Panc1 (cell line): ENCODE measurements around the gene PAX3. TPM values are rescaled to one million over a fixed set of nuclear protein-coding genes. Genes with fewer than 3 reads are reported as not detected.

Source experiments
- ATAC-seq: fragments of 200-7000 bp; cut with Tn5 transposase; 2 replicates; pipeline ENCODE4 v1.9.1; 2020; ENCODE audit warnings: mild to moderate bottlenecking, moderate library complexity
- BruUV-seq: library from RNA; stranded (reverse); fragments of 400-500 nt; replicated peaks from 2 replicates; lab custom pipeline; 2021; lab: Mats Ljungman, UMichigan
- CTCF ChIA-PET: fragments of 300-600 bp; sonication (Branson Sonifier 250); formaldehyde crosslinking; loops from one replicate; lab custom pipeline; 2022; ENCODE audit warnings: antibody characterized with exemption; lab: Charles Lee
- POLR2A ChIA-PET: fragments of 300-600 bp; sonication (Branson Sonifier 250); formaldehyde crosslinking; loops from one replicate; lab custom pipeline; 2022; ENCODE audit warnings: antibody characterized with exemption; lab: Charles Lee
- DNase-seq: peaks from one replicate; pipeline ENCODE4 v3.0.0-alpha.2; 2010; ENCODE audit warnings: low read depth, low spot score
- H3K27ac ChIP-seq: 2 replicates; pipeline ENCODE4 v1.5.1; 2011; ENCODE audit warnings: mild to moderate bottlenecking, low read length, inconsistent platforms
- H3K27me3 ChIP-seq: fragments of 200-500 bp; sonication (Bioruptor generic); 2 replicates; pipeline ENCODE4 v1.6.0; 2014; ENCODE audit warnings: low read length, inconsistent platforms; ENCODE audit not compliant: control insufficient read depth, insufficient read depth
- H3K36me3 ChIP-seq: fragments of 200-500 bp; sonication (Bioruptor generic); 2 replicates; pipeline ENCODE4 v1.5.1; 2014; ENCODE audit warnings: inconsistent platforms, mild to moderate bottlenecking, low read length, moderate library complexity; ENCODE audit not compliant: control insufficient read depth, insufficient read depth
- H3K4me1 ChIP-seq: 2 replicates; pipeline ENCODE4 v1.5.1; 2011; ENCODE audit warnings: inconsistent platforms, mild to moderate bottlenecking, low read length, moderate library complexity; ENCODE audit not compliant: control insufficient read depth, insufficient read depth
- H3K4me3 ChIP-seq, 2 experiments: 2 replicates each; pipeline ENCODE4 v1.5.1; 2011 to 2012; ENCODE audit warnings: low read depth in 2 of 2, low read length in 2 of 2, mild to moderate bottlenecking in 2 of 2, inconsistent platforms in 1 of 2, moderate library complexity in 1 of 2
- H3K9me3 ChIP-seq: fragments of 200-500 bp; sonication (Bioruptor generic); 2 replicates; pipeline ENCODE4 v1.5.1; 2014; ENCODE audit warnings: low read depth, mild to moderate bottlenecking, inconsistent platforms, low read length, moderate library complexity; ENCODE audit not compliant: control insufficient read depth, insufficient read depth
- POLR2AphosphoS5 ChIP-seq: IDR thresholded peaks from 2 replicates; pipeline ENCODE4 v1.6.1; 2012; ENCODE audit warnings: mild to moderate bottlenecking, low read depth, low read length, moderate library complexity
- SIN3A ChIP-seq: IDR thresholded peaks from 2 replicates; pipeline ENCODE4 v1.6.1; 2012; ENCODE audit warnings: low read depth, mild to moderate bottlenecking, low read length, moderate library complexity, borderline replicate concordance; ENCODE audit not compliant: insufficient read depth
- TCF7L2 ChIP-seq: IDR thresholded peaks from 2 replicates; pipeline ENCODE4 v1.6.1; 2011; ENCODE audit warnings: mild to moderate bottlenecking, low read depth, low read length, inconsistent platforms
- in situ Hi-C: cut with HindIII; loops from 2 replicates; pipeline ENCODE4 v1.10.0; 2016; ENCODE audit warnings: low sequenced_read_pairs, low pct_unique_long_range_greater_than_20kb
- intact Hi-C: fragments of 100-400 bp; cut with micrococcal nuclease; formaldehyde crosslinking; loops from one replicate; pipeline ENCODE4 v1.10.0; 2022; ENCODE audit not compliant: unreplicated experiment
- total RNA-seq: library from RNA; stranded (reverse); gene quantifications from one replicate; pipeline ENCODE4 v1.2.1, GENCODE V29; 2021; ENCODE audit not compliant: unreplicated experiment
- TF ChIP-seq, protein P1 (sequence below), 2 experiments: IDR thresholded peaks; 2 replicates each; pipeline ENCODE4 v1.6.1; 2011 to 2012; ENCODE audit warnings: low read depth in 2 of 2, control low read depth in 1 of 2, low read length in 1 of 2, mild to moderate bottlenecking in 1 of 2, moderate library complexity in 1 of 2; ENCODE audit not compliant: insufficient read depth in 1 of 2
- TF ChIP-seq, protein P2 (sequence below): fragments of 450-650 bp; IDR thresholded peaks from 2 replicates; pipeline ENCODE4 v1.5.1; 2017; ENCODE audit warnings: mild to moderate bottlenecking

The PAX3 gene
- total RNA-seq, 1 experiment from 2014 or later = not detected

DNA sequence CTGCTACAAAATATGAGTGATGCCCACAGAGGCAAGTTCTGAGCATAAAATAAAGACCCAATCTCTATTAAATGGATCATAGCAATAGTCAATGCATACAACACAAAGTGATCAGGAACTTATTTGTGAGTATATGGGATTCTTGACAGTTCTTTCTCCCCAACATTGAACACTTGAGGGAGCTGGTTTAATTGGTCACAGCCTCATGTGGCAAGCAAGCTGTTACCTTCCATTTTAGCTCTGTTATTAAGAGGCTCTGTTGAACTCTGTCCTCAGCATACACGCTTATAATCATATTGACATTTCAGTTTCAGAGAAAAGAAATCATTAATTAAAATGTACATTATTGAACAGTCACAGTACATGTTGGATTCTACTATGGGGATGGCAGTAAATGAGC lies 37.6 kb upstream of the PAX3 start:
- ChIA-PET POLR2A (no interaction called here), CTCF (no interaction called here)
- Histone ChIP-seq H3K36me3 (no peaks in the 10 kb centered on the region), H3K27me3 (no peaks in the 10 kb centered on the region), H3K4me3 (no peak overlapping the region), H3K9me3 (no peaks in the 10 kb centered on the region), H3K4me1 (no peaks in the 10 kb centered on the region), H3K27ac (no peak overlapping the region)
- intact Hi-C loops = no loop called here
- in situ Hi-C loops = no loop called here
- TF ChIP-seq POLR2AphosphoS5 (no peak), SIN3A (no peak), TCF7L2 (no peak)
- TF ChIP-seq, protein P1, sequence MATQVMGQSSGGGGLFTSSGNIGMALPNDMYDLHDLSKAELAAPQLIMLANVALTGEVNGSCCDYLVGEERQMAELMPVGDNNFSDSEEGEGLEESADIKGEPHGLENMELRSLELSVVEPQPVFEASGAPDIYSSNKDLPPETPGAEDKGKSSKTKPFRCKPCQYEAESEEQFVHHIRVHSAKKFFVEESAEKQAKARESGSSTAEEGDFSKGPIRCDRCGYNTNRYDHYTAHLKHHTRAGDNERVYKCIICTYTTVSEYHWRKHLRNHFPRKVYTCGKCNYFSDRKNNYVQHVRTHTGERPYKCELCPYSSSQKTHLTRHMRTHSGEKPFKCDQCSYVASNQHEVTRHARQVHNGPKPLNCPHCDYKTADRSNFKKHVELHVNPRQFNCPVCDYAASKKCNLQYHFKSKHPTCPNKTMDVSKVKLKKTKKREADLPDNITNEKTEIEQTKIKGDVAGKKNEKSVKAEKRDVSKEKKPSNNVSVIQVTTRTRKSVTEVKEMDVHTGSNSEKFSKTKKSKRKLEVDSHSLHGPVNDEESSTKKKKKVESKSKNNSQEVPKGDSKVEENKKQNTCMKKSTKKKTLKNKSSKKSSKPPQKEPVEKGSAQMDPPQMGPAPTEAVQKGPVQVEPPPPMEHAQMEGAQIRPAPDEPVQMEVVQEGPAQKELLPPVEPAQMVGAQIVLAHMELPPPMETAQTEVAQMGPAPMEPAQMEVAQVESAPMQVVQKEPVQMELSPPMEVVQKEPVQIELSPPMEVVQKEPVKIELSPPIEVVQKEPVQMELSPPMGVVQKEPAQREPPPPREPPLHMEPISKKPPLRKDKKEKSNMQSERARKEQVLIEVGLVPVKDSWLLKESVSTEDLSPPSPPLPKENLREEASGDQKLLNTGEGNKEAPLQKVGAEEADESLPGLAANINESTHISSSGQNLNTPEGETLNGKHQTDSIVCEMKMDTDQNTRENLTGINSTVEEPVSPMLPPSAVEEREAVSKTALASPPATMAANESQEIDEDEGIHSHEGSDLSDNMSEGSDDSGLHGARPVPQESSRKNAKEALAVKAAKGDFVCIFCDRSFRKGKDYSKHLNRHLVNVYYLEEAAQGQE (IDR thresholded peaks at IDR 0.05; ENCODE audit: insufficient read depth in 1 of 2, low read depth in 2 of 2, low read length in 1 of 2) = no peak
- TF ChIP-seq, protein P2, sequence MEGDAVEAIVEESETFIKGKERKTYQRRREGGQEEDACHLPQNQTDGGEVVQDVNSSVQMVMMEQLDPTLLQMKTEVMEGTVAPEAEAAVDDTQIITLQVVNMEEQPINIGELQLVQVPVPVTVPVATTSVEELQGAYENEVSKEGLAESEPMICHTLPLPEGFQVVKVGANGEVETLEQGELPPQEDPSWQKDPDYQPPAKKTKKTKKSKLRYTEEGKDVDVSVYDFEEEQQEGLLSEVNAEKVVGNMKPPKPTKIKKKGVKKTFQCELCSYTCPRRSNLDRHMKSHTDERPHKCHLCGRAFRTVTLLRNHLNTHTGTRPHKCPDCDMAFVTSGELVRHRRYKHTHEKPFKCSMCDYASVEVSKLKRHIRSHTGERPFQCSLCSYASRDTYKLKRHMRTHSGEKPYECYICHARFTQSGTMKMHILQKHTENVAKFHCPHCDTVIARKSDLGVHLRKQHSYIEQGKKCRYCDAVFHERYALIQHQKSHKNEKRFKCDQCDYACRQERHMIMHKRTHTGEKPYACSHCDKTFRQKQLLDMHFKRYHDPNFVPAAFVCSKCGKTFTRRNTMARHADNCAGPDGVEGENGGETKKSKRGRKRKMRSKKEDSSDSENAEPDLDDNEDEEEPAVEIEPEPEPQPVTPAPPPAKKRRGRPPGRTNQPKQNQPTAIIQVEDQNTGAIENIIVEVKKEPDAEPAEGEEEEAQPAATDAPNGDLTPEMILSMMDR = no peak
- ATAC-seq (no peak), DNase-seq (no peak)
- BruUV-seq = no TSS peak

GRCh38 chr2:222334914-222335313 lies 36.1 kb upstream of the PAX3 start:
- BruUV-seq = no TSS peak
- ATAC-seq = no peak

More at GRCh38 chr2:222334914-222335313, 36.1 kb upstream of the PAX3 start:
- ChIA-PET CTCF (no interaction called here), POLR2A (no interaction called here)
- H3K9me3 ChIP-seq = no peaks in the 10 kb centered on the region
- no peak overlapping the region for H3K4me3 ChIP-seq
- in situ Hi-C loops = no loop called here
- H3K36me3 ChIP-seq = no peaks in the 10 kb centered on the region
- H3K4me1 ChIP-seq = no peaks in the 10 kb centered on the region
- TF ChIP-seq, protein P1 (IDR thresholded peaks at IDR 0.05; ENCODE audit: insufficient read depth in 1 of 2, low read depth in 2 of 2, low read length in 1 of 2) = no peak
- TF ChIP-seq TCF7L2 (no peak), POLR2AphosphoS5 (no peak), SIN3A (no peak)
- TF ChIP-seq, protein P2 = no peak
- H3K27ac ChIP-seq = no peak overlapping the region
- no peak for DNase-seq
- intact Hi-C loops = no loop called here
- H3K27me3 ChIP-seq = no peaks in the 10 kb centered on the region
